SK-N-MC (cell line): ENCODE results near the gene ELF2.

Experiments
- EZH2 ChIP-seq: fragments of 200-600 bp; sonication (generic); IDR thresholded peaks from one replicate; pipeline ENCODE4 v1.6.1; 2017; ENCODE audit warnings: antibody characterized with exemption
- FOXP2 ChIP-seq: optimal IDR thresholded peaks from 2 replicates; pipeline ENCODE3; 2011; ENCODE audit warnings: mild to moderate bottlenecking, moderate library complexity; ENCODE audit not compliant: insufficient read depth; ENCODE audit errors: extremely low read length, control extremely low read depth
- POLR2AphosphoS5 ChIP-seq: IDR thresholded peaks from 2 replicates; pipeline ENCODE4 v1.6.1; 2012; ENCODE audit warnings: mild to moderate bottlenecking, low read depth, low read length, borderline replicate concordance

GRCh38 chr4:139030614-139031235 is 146.3 kb downstream of the ELF2 start:
- TF ChIP-seq POLR2AphosphoS5 (peak; percentile 16; the same call in 1 of the 2 replicates), EZH2 (no peak), FOXP2 (no peak)
